HG03064 (cell line): ENCODE results near the gene C14orf180.

Experiments
- ATAC-seq: cut with Tn5 transposase; IDR thresholded peaks from one replicate; pipeline ENCODE4 v1.9.1; 2021; ENCODE audit warnings: low read depth; ENCODE audit not compliant: unreplicated experiment

C14orf180 gene

GRCh38 chr14:104591031-104591430 is 11.5 kb downstream of the C14orf180 start:
- no peak for ATAC-seq

GRCh38 chr14:104591506-104592291 is 12.1 kb downstream of the C14orf180 start:
- ATAC-seq: no peak

GRCh38 chr14:104592292-104592672 is 12.7 kb downstream of the C14orf180 start:
- ATAC-seq: no peak

- ATAC-seq: no peak
These were observed 13.2 kb downstream of the C14orf180 start for GRCh38 chr14:104592785-104593184.

GRCh38 chr14:104593241-104593701 is 13.7 kb downstream of the C14orf180 start:
- ATAC-seq: no peak

GRCh38 chr14:104593710-104594136 is 14.2 kb downstream of the C14orf180 start:
- no peak for ATAC-seq

GRCh38 chr14:104594310-104595046 is 14.9 kb downstream of the C14orf180 start:
- no peak for ATAC-seq

- no peak for ATAC-seq
These were observed 15.6 kb downstream of the C14orf180 start for GRCh38 chr14:104595116-104595675.

GRCh38 chr14:104595911-104596450 is 16.4 kb downstream of the C14orf180 start:
- ATAC-seq: no peak

GRCh38 chr14:104596451-104596918 is 16.9 kb downstream of the C14orf180 start:
- ATAC-seq: no peak

- ATAC-seq: no peak
These were observed 17.4 kb downstream of the C14orf180 start for GRCh38 chr14:104596927-104597351.

GRCh38 chr14:104597576-104597975 is 18.0 kb downstream of the C14orf180 start:
- no peak for ATAC-seq

GRCh38 chr14:104598039-104598909 is 18.7 kb downstream of the C14orf180 start:
- no peak for ATAC-seq

GRCh38 chr14:104598910-104599273 is 19.3 kb downstream of the C14orf180 start:
- ATAC-seq: no peak

- ATAC-seq: no peak
These were observed 19.9 kb downstream of the C14orf180 start for GRCh38 chr14:104599446-104599845.

GRCh38 chr14:104600141-104600643 is 20.6 kb downstream of the C14orf180 start:
- no peak for ATAC-seq

GRCh38 chr14:104600805-104601204 is 21.2 kb downstream of the C14orf180 start:
- no peak for ATAC-seq

GRCh38 chr14:104601786-104602185 is 22.2 kb downstream of the C14orf180 start:
- no peak for ATAC-seq

GRCh38 chr14:104602315-104602932 is 22.9 kb downstream of the C14orf180 start:
- ATAC-seq: no peak
